ENCODE measurements around the gene USP48.

USP48 gene

GRCh38 chr1:21749109-21749508 is 33.8 kb downstream of the USP48 start:
- no peak for DNase-seq (ENCODE audit: low spot score)

GRCh38 chr1:21743476-21743875 is 39.5 kb downstream of the USP48 start:
- DNase-seq (ENCODE audit: low spot score): no peak

- no peak for DNase-seq (ENCODE audit: low spot score)
Measured at GRCh38 chr1:21742578-21742977, 40.4 kb downstream of the USP48 start.

GRCh38 chr1:21741206-21741605 is 41.7 kb downstream of the USP48 start:
- DNase-seq (ENCODE audit: low spot score): no peak

- no peak for DNase-seq (ENCODE audit: low spot score)
Measured at GRCh38 chr1:21736876-21737275, 46.1 kb downstream of the USP48 start.

- no peak for DNase-seq (ENCODE audit: low spot score)
Measured at GRCh38 chr1:21736011-21736410, 46.9 kb downstream of the USP48 start.

GRCh38 chr1:21734526-21734925 is 48.4 kb downstream of the USP48 start:
- DNase-seq (ENCODE audit: low spot score): no peak

GRCh38 chr1:21732664-21733063 is 50.3 kb downstream of the USP48 start:
- no peak for DNase-seq (ENCODE audit: low spot score)

- DNase-seq (ENCODE audit: low spot score): no peak
Measured at GRCh38 chr1:21725748-21726392, 57.1 kb downstream of the USP48 start.

- no peak for DNase-seq (ENCODE audit: low spot score)
Measured at GRCh38 chr1:21724570-21724969, 58.4 kb downstream of the USP48 start.

GRCh38 chr1:21724098-21724497 is 58.9 kb downstream of the USP48 start:
- no peak for DNase-seq (ENCODE audit: low spot score)

GRCh38 chr1:21721295-21721985 is 61.5 kb downstream of the USP48 start:
- no peak for DNase-seq (ENCODE audit: low spot score)

- no peak for DNase-seq (ENCODE audit: low spot score)
Measured at GRCh38 chr1:21716169-21716568, 66.8 kb downstream of the USP48 start.

- no peak for DNase-seq (ENCODE audit: low spot score)
Measured at GRCh38 chr1:21707891-21708290, 75.1 kb downstream of the USP48 start.

- no peak for DNase-seq (ENCODE audit: low spot score)
Measured at GRCh38 chr1:21707086-21707840, 75.7 kb downstream of the USP48 start.

- DNase-seq (ENCODE audit: low spot score): peak; percentile 57
Measured at GRCh38 chr1:21706151-21706835, 76.7 kb downstream of the USP48 start.

GRCh38 chr1:21705303-21705980 is 77.5 kb downstream of the USP48 start:
- DNase-seq (ENCODE audit: low spot score): peak; percentile 90

- DNase-seq (ENCODE audit: low spot score): peak; percentile 40
Measured at GRCh38 chr1:21704145-21704544, 78.8 kb downstream of the USP48 start.

- peak; percentile 49 for DNase-seq (ENCODE audit: low spot score)
Measured at GRCh38 chr1:21703318-21703963, 79.5 kb downstream of the USP48 start.

GRCh38 chr1:21702780-21703179 is 80.2 kb downstream of the USP48 start:
- no peak for DNase-seq (ENCODE audit: low spot score)

- DNase-seq (ENCODE audit: low spot score): no peak
Measured at GRCh38 chr1:21701401-21701800, 81.5 kb downstream of the USP48 start.

All from globus pallidus (tissue), 1 donor.